Medulla oblongata (tissue), 1 donor: ENCODE results near the gene LRRC7.
"Not testable (repeated sequence)": the region's sequence is repeated elsewhere in the genome, so short reads cannot be mapped to it uniquely, and the experiment has no call there.

Experiments used
- DNase-seq: peaks from one replicate; pipeline ENCODE4 v3.0.0-alpha.2; 2015; ENCODE audit errors: extremely low spot score

LRRC7 gene

DNA sequence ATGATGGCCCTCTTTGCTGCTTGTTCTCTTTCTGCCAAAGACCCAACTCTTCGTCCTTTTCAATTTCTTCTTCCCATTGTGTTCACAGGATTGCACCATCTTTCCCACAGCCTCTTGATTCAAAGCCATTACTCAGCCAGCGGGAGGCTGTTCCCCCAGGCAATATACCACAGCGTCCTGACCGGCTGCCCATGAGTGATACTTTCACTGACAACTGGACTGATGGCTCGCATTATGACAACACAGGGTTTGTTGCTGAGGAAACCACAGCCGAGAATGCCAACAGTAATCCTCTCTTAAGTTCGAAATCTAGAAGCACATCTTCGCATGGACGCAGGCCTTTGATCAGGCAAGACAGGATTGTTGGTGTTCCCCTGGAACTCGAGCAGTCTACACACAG is 470.3 kb downstream of the LRRC7 start:
- no peak for DNase-seq

DNA sequence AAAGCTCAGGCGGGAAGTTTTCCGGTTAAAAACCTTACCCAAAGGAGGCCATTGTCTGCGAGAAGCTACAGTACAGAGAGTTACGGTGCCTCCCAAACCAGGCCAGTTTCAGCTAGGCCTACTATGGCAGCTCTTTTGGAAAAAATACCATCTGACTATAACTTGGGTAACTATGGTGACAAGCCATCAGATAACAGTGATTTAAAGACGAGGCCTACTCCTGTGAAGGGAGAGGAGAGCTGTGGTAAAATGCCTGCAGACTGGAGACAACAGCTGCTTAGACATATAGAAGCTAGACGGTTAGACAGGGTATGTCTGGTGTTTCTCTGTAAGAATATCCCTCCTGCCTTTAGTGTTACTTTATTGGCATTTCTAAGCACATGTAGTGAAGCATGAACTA is 471.8 kb downstream of the LRRC7 start:
- no peak for DNase-seq

DNA sequence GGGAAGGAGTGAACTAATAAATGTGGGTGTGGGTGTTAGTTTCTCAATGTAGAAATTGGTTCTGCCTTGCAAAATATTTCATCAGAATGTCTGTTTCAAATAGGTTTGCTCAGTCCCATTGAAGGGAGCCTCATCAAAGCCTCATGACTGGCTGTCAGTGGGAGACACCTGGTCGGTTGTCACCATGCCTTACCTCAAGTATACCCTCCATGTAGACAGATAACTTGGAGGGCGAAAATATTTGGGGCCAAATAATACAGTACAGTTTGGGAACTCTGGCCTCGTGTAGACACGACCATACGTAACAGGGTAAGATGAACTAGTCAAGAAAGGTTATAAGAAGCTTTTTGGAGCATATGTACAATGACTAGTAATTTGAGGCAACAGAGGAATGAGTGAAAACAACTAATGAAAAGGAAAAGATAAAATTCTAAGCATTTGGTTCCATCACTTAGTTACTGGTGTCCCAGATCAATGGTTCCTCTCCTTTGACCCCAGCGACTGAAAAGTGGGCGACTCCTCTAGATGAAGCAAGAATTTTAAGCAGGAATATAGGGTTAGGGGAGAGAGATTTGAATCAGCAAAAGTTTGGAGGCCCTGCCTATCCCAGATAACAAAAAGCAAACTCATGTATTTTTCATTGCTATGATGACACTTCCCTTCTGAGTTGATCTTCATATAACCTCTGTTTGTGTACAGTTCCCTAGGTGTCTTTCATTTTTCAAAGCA is 473.8 kb downstream of the LRRC7 start:
- no peak for DNase-seq

DNA sequence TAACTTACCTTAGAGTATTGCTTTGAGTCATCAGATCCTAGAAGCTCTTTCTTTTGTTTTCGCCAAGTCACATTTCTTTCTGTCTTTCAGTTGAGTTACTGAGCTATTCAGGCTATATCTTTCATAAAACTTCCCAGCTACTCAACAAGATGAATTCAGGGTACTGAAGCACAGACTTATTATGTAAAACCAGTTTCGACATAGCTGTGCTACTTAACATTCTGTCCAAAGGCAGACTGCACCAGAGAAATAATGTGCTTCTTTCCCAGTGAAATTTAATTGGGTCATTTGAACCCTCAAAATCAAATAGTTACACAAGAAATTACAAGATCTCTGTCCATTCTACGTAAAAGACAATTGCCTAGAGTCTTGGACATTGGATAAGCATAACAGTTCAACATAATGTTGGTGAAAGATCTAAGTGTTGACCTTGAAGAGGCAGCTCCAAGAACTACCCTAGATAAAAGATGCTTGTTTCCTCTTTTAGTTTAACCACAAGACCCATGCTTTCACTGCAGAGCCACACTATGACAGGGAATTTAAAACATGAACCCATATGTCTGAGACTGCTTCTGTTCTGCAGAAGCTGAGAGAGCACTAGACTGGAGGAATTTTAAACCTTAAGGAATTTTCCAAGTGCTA is 474.5 kb downstream of the LRRC7 start:
- peak; percentile 7 for DNase-seq

GRCh38 chr1:70043804-70044203 is 476.1 kb downstream of the LRRC7 start:
- no peak for DNase-seq

GRCh38 chr1:70044832-70045231 is 477.1 kb downstream of the LRRC7 start:
- no peak for DNase-seq

DNA sequence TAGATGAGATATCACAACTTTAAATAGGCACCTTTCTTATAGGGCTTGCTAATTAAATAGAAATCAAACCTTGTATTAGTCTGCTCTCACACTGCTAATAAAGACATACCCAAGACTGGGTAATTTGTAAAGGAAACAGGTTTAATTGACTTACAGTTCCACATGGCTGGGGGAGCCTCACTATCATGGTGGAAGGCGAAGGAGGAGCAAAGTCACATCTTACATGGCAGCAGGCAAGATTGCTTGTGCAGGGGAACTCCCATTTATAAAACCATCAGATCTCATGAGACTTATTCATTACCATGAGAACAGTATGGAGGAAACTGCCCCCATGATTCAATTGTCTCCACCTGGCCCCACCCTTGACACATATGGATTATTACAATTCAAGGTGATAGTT is 477.9 kb downstream of the LRRC7 start:
- not testable (repeated sequence) for DNase-seq

DNA sequence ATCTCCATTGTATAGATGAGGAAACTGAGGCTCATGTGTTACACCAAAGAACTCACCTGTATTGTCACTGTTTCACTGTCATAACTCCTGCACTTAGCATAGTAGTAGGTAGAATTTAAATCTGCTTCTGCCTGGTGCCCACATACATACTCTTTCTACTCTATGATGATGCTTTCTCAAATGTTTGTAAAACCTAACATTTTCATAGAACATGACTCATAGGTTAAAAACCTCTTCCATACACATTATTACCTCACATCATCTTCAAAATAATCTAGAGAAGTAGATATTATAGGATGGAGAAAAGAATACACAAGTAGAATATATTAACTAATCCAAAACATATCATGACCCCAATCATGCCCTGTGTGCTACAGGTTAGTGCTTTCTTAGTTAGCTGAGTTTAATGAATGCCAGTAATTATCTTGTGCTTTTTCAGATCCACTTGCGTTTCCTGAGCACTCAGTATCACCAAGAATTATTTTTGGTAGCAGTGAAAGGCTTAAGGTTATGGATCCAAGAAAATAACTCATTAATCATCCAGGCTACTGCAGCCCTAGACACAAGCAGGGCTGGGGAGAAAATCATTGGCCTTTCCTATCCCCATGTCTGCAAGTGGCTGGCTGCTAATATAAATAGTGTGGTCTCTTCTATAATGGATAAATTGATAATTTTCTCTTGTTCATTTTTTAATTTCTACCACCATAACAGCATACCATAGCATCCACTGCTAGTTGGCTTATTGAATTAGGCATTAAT is 480.8 kb downstream of the LRRC7 start:
- DNase-seq: no peak

GRCh38 chr1:70051926-70052325 is 484.2 kb downstream of the LRRC7 start:
- no peak for DNase-seq

DNA sequence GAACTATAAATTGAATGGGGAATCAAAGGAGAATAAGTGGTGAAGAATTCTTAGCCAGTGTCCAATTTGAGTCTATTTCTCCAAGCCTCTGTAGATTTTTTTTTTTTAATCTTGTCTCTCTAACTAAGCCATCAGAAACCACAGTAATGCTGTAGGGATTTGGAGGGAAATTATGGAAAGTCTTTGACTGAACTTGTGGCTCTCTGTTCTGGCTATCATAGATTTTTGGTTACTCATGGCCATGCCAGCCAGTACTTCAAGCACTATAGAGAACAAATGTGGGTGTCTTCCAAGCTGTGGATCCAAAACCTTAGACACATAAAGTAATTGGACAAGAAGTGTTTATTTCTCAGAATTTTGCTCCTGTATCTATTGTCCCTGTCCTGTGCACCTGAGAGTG is 489.8 kb downstream of the LRRC7 start:
- no peak for DNase-seq

DNA sequence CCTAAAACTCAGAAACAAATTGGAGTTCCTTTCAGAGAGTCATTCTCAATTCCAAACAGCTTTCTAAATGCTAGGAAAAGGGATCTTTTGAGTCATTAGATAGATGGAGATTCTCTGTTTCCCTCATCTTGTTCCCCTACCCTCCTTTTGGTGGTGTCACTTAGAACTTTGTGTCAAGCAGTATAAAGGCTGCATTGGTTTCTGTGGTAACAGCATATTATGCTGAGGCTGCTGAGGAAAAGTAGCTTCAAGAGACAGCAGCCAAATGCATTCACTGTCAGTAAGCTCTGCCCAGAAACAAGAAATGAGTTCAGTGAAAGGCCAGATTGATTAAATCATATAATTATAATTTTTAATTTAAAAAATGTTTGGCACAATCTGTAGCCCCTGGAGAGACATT is 493.5 kb downstream of the LRRC7 start:
- DNase-seq: peak; percentile 59

- no peak for DNase-seq
Measured at GRCh38 chr1:70063861-70064260, 496.1 kb downstream of the LRRC7 start.

GRCh38 chr1:70066711-70067110 is 499.0 kb downstream of the LRRC7 start:
- DNase-seq: no peak

DNA sequence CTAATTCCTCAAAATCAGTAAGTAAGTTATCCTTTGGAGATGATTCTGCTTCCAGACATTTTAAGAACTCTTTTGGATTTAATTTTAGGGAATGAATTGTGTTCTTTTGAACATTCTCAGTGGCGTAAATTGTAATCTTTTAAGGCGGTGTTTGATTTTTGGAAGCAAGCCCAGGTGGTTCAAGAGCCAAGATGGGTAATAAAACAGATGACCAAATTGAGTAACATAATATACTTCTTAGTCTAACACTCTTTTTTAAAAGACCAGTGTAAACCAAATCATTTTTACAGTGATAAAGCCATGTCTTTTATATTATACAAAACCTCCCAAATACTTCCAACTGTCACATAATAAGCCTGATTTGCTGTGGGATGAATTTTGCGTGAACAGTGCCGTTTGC is 503.9 kb downstream of the LRRC7 start:
- DNase-seq: peak; percentile 24

- DNase-seq: no peak
Measured at GRCh38 chr1:70072231-70072751, 504.6 kb downstream of the LRRC7 start.

DNA sequence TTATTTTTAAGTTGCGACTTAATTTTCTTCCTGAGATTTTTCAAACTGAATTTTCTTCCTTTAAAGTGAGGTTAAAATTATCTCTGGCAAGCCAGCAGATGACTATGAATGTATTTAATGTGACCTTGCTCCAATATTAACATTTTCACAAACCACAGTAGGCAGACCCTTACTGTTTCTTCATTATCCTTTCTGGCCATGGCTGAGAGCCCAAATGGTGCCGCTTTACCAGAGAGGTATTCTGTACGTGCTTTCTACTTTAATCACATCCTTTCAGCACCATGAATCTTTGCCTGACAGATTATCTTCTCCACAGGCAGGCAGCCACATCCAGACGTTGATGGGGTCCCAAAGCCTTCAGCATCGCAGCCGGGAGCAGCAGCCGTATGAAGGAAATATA is 508.0 kb downstream of the LRRC7 start:
- DNase-seq: no peak

DNA sequence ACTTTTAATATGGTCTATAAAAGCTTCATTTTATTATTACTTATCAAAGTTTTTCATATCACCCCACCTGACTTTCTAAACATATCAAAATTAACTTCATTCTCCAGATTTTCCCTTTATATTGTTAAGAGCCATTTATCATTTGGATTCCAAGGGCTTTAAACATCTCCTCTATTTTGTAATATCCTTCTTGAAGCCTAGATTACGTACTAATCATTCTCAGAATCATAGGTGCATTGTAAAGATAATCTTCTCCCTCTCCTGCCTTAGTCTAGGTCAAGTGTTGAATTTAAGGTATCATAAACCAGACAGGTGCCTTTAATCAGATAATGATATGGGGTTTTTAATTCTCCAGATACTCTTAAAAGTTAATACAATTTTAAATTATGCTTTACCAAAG is 509.3 kb downstream of the LRRC7 start:
- no peak for DNase-seq

DNA sequence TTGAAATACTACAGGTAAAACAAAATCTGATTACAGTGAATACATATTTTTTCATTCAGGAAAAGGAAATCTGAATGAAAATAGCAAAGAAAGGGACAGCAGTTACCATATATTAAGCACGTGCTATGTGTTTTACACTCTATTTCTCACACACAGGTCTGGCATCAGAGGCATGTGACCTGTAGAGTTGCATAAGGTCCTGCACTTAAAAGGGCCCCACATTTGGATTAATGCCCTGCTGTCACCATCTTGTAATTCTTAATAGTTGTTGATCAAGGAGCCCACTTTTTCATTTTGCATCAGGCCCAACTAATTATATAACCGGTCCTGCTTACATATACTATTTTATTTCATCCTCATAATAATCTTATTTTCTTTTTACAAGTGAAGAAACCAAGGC is 511.8 kb downstream of the LRRC7 start:
- DNase-seq: no peak

DNA sequence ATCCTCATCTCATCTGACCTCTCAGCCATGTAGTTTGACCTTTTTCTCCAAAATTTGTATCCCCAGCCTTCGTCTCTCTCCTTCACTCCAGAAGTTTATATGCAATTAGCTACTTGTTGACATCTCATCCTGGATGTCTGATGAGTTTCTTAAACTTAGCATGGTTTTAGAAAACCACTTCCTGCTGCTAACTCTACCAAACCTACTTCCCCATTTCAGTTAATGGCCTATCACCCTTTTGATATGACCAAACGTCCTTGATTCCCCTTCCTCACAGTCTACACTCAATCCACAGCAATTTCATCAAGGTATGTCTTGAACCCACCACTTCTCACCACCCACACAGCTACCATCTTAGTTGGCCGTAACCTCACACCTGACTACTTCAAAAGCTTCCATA is 515.8 kb downstream of the LRRC7 start:
- no peak for DNase-seq

GRCh38 chr1:70084314-70084915 is 516.7 kb downstream of the LRRC7 start:
- no peak for DNase-seq

- DNase-seq: no peak
Measured at GRCh38 chr1:70085521-70085920, 517.8 kb downstream of the LRRC7 start.

GRCh38 chr1:70086897-70087296 is 519.2 kb downstream of the LRRC7 start:
- no peak for DNase-seq
